ENCODE measurements around the gene FXYD7.

FXYD7 gene

GRCh38 chr19:35154525-35155406, 11.7 kb downstream of the FXYD7 start, which contains the start of gene FXYD5:
TSS of gene FXYD5 (plus strand) at chr19:35154735. CDS start at chr19:35155551, 816 bp downstream.
- Histone ChIP-seq H3K27ac (ENCODE audit: low read depth, low read length) (peak within 1 kb of the TSS; percentile 74), H3K9ac (ENCODE audit: low read length in 5 of 5) (peak within 1 kb of the TSS in 4 of 5 donors; percentile 57 to 85 (median 74)), H3K27me3 (ENCODE audit: control insufficient read depth in 5 of 5, insufficient read depth in 4 of 5, low read length in 5 of 5) (peaks cover 5 to 33% (median 16%) of the 10 kb centered on the region in 5 donors), H3K4me1 (ENCODE audit: control insufficient read depth in 5 of 5, insufficient read depth in 5 of 5, low read length in 5 of 5) (peaks cover 0 to 38% (median 30%) of the 10 kb centered on the region in 5 donors), H3K4me3 (ENCODE audit: low read depth in 1 of 5, low read length in 5 of 5) (peak within 1 kb of the TSS; percentile 71 to 90 (median 87)), H3K9me3 (ENCODE audit: control insufficient read depth in 5 of 5, low read length in 5 of 5) (no peaks in the 10 kb centered on the region), H3K36me3 (ENCODE audit: control insufficient read depth in 5 of 5, insufficient read depth in 5 of 5, low read length in 5 of 5) (peaks cover 3 to 31% (median 20%) of the 10 kb centered on the region in 5 donors)

GRCh38 chr19:35155441-35155840, 12.4 kb downstream of the FXYD7 start:
- Histone ChIP-seq H3K27ac (ENCODE audit: low read depth, low read length) (peak overlapping the region; percentile 74), H3K4me1 (ENCODE audit: control insufficient read depth in 5 of 5, insufficient read depth in 5 of 5, low read length in 5 of 5) (peaks cover 0 to 38% (median 30%) of the 10 kb centered on the region in 5 donors), H3K9me3 (ENCODE audit: control insufficient read depth in 5 of 5, low read length in 5 of 5) (no peaks in the 10 kb centered on the region), H3K9ac (ENCODE audit: low read length in 5 of 5) (peak overlapping the region in 4 of 5 donors; percentile 57 to 85 (median 74)), H3K36me3 (ENCODE audit: control insufficient read depth in 5 of 5, insufficient read depth in 5 of 5, low read length in 5 of 5) (peaks cover 3 to 36% (median 22%) of the 10 kb centered on the region in 5 donors), H3K4me3 (ENCODE audit: low read depth in 1 of 5, low read length in 5 of 5) (peak overlapping the region; percentile 71 to 90 (median 87)), H3K27me3 (ENCODE audit: control insufficient read depth in 5 of 5, insufficient read depth in 4 of 5, low read length in 5 of 5) (peaks cover 5 to 33% (median 16%) of the 10 kb centered on the region in 5 donors)

GRCh38 chr19:35155981-35156672, 13.1 kb downstream of the FXYD7 start:
- H3K27ac ChIP-seq (ENCODE audit: low read depth, low read length) = no peak overlapping the region
- peaks cover 3 to 42% (median 28%) of the 10 kb centered on the region in 5 donors for H3K36me3 ChIP-seq (ENCODE audit: control insufficient read depth in 5 of 5, insufficient read depth in 5 of 5, low read length in 5 of 5)
- peaks cover 5 to 33% (median 16%) of the 10 kb centered on the region in 5 donors for H3K27me3 ChIP-seq (ENCODE audit: control insufficient read depth in 5 of 5, insufficient read depth in 4 of 5, low read length in 5 of 5)
- H3K4me1 ChIP-seq (ENCODE audit: control insufficient read depth in 5 of 5, insufficient read depth in 5 of 5, low read length in 5 of 5) = peaks cover 0 to 38% (median 30%) of the 10 kb centered on the region in 5 donors
- H3K9ac ChIP-seq (ENCODE audit: low read length in 5 of 5) = peak overlapping the region in 2 of 5 donors; percentile 73 to 85
- H3K4me3 ChIP-seq (ENCODE audit: low read depth in 1 of 5, low read length in 5 of 5) = peak overlapping the region; percentile 57 to 90 (median 71)
- no peaks in the 10 kb centered on the region for H3K9me3 ChIP-seq (ENCODE audit: control insufficient read depth in 5 of 5, low read length in 5 of 5)

- Histone ChIP-seq H3K4me1 (ENCODE audit: control insufficient read depth in 5 of 5, insufficient read depth in 5 of 5, low read length in 5 of 5) (peaks cover 0 to 38% (median 30%) of the 10 kb centered on the region in 5 donors), H3K9ac (ENCODE audit: low read length in 5 of 5) (no peak overlapping the region), H3K27me3 (ENCODE audit: control insufficient read depth in 5 of 5, insufficient read depth in 4 of 5, low read length in 5 of 5) (peaks cover 5 to 33% (median 13%) of the 10 kb centered on the region in 5 donors), H3K36me3 (ENCODE audit: control insufficient read depth in 5 of 5, insufficient read depth in 5 of 5, low read length in 5 of 5) (peaks cover 3 to 47% (median 33%) of the 10 kb centered on the region in 5 donors), H3K9me3 (ENCODE audit: control insufficient read depth in 5 of 5, low read length in 5 of 5) (no peaks in the 10 kb centered on the region), H3K27ac (ENCODE audit: low read depth, low read length) (no peak overlapping the region), H3K4me3 (ENCODE audit: low read depth in 1 of 5, low read length in 5 of 5) (no peak overlapping the region)
Measured at GRCh38 chr19:35156673-35157014, 13.6 kb downstream of the FXYD7 start.

- H3K27me3 ChIP-seq (ENCODE audit: control insufficient read depth in 5 of 5, insufficient read depth in 4 of 5, low read length in 5 of 5) = peaks cover 5 to 33% (median 13%) of the 10 kb centered on the region in 5 donors
- peaks cover 0 to 34% (median 30%) of the 10 kb centered on the region in 5 donors for H3K4me1 ChIP-seq (ENCODE audit: control insufficient read depth in 5 of 5, insufficient read depth in 5 of 5, low read length in 5 of 5)
- H3K36me3 ChIP-seq (ENCODE audit: control insufficient read depth in 5 of 5, insufficient read depth in 5 of 5, low read length in 5 of 5) = peaks cover 3 to 55% (median 40%) of the 10 kb centered on the region in 5 donors
- no peak overlapping the region for H3K4me3 ChIP-seq (ENCODE audit: low read depth in 1 of 5, low read length in 5 of 5)
- H3K9me3 ChIP-seq (ENCODE audit: control insufficient read depth in 5 of 5, low read length in 5 of 5) = peaks cover 0 to 6% (median 5%) of the 10 kb centered on the region in 5 donors
- H3K27ac ChIP-seq (ENCODE audit: low read depth, low read length) = no peak overlapping the region
- no peak overlapping the region for H3K9ac ChIP-seq (ENCODE audit: low read length in 5 of 5)
Measured at GRCh38 chr19:35157431-35157830, 14.4 kb downstream of the FXYD7 start.

- H3K9ac ChIP-seq (ENCODE audit: low read length in 5 of 5) = no peak overlapping the region
- H3K4me3 ChIP-seq (ENCODE audit: low read depth in 1 of 5, low read length in 5 of 5) = no peak overlapping the region
- peaks cover 0 to 21% (median 8%) of the 10 kb centered on the region in 5 donors for H3K27me3 ChIP-seq (ENCODE audit: control insufficient read depth in 5 of 5, insufficient read depth in 4 of 5, low read length in 5 of 5)
- H3K9me3 ChIP-seq (ENCODE audit: control insufficient read depth in 5 of 5, low read length in 5 of 5) = peaks cover 7 to 18% (median 11%) of the 10 kb centered on the region in 5 donors
- H3K27ac ChIP-seq (ENCODE audit: low read depth, low read length) = no peak overlapping the region
- peaks cover 5 to 75% (median 57%) of the 10 kb centered on the region in 5 donors for H3K36me3 ChIP-seq (ENCODE audit: control insufficient read depth in 5 of 5, insufficient read depth in 5 of 5, low read length in 5 of 5)
- peaks cover 0 to 19% (median 18%) of the 10 kb centered on the region in 5 donors for H3K4me1 ChIP-seq (ENCODE audit: control insufficient read depth in 5 of 5, insufficient read depth in 5 of 5, low read length in 5 of 5)
Measured at GRCh38 chr19:35159606-35160005, 16.6 kb downstream of the FXYD7 start.

- H3K36me3 ChIP-seq (ENCODE audit: control insufficient read depth in 5 of 5, insufficient read depth in 5 of 5, low read length in 5 of 5) = peaks cover 5 to 86% (median 67%) of the 10 kb centered on the region in 5 donors
- H3K4me3 ChIP-seq (ENCODE audit: low read depth in 1 of 5, low read length in 5 of 5) = no peak overlapping the region
- no peak overlapping the region for H3K9ac ChIP-seq (ENCODE audit: low read length in 5 of 5)
- no peak overlapping the region for H3K27ac ChIP-seq (ENCODE audit: low read depth, low read length)
- peaks cover 0 to 10% (median 6%) of the 10 kb centered on the region in 5 donors for H3K4me1 ChIP-seq (ENCODE audit: control insufficient read depth in 5 of 5, insufficient read depth in 5 of 5, low read length in 5 of 5)
- H3K9me3 ChIP-seq (ENCODE audit: control insufficient read depth in 5 of 5, low read length in 5 of 5) = peaks cover 7 to 25% (median 11%) of the 10 kb centered on the region in 5 donors
- H3K27me3 ChIP-seq (ENCODE audit: control insufficient read depth in 5 of 5, insufficient read depth in 4 of 5, low read length in 5 of 5) = peaks cover 0 to 9% (median 0%) of the 10 kb centered on the region in 5 donors
Measured at GRCh38 chr19:35160629-35161433, 17.8 kb downstream of the FXYD7 start.

- Histone ChIP-seq H3K4me3 (ENCODE audit: low read depth in 1 of 5, low read length in 5 of 5) (no peak overlapping the region), H3K9me3 (ENCODE audit: control insufficient read depth in 5 of 5, low read length in 5 of 5) (peaks cover 11 to 30% (median 15%) of the 10 kb centered on the region in 5 donors), H3K4me1 (ENCODE audit: control insufficient read depth in 5 of 5, insufficient read depth in 5 of 5, low read length in 5 of 5) (peaks cover 0 to 5% (median under 1%) of the 10 kb centered on the region in 5 donors), H3K36me3 (ENCODE audit: control insufficient read depth in 5 of 5, insufficient read depth in 5 of 5, low read length in 5 of 5) (peaks cover 5 to 91% (median 73%) of the 10 kb centered on the region in 5 donors), H3K9ac (ENCODE audit: low read length in 5 of 5) (no peak overlapping the region), H3K27ac (ENCODE audit: low read depth, low read length) (no peak overlapping the region), H3K27me3 (ENCODE audit: control insufficient read depth in 5 of 5, insufficient read depth in 4 of 5, low read length in 5 of 5) (peaks cover 0 to 5% (median 0%) of the 10 kb centered on the region in 5 donors)
Measured at GRCh38 chr19:35161434-35161743, 18.3 kb downstream of the FXYD7 start.
